Activated T-cell treated with anti-CD3 and anti-CD28 coated beads, Interleukin-2, amount 50 U/mL, for 4 hours (primary cell): ENCODE measurements around the gene CLASP1. TPM values are rescaled to one million over a fixed set of nuclear protein-coding genes. Genes with fewer than 3 reads are reported as not detected.
"Not testable (repeated sequence)": the region's sequence is repeated elsewhere in the genome, so short reads cannot be mapped to it uniquely, and the experiment has no call there.

Experiments used
- ATAC-seq, 2 donors: fragments of 200-7000 bp; cut with Tn5 transposase; one replicate each; pipeline ENCODE4 v1.10.0; 2021
- DNase-seq: peaks from one replicate; pipeline ENCODE4 v3.0.0-alpha.2; 2020
- H3K27me3 Mint-ChIP-seq: one replicate; pipeline ENCODE4 v1.8.0; 2021; ENCODE audit warnings: low read depth, mixed read lengths
- H3K36me3 Mint-ChIP-seq: one replicate; pipeline ENCODE4 v1.8.0; 2022; ENCODE audit warnings: mixed read lengths; ENCODE audit not compliant: insufficient read depth
- H3K4me1 Mint-ChIP-seq: one replicate; pipeline ENCODE4 v1.8.0; 2021; ENCODE audit warnings: low read depth, mixed read lengths
- H3K4me3 Mint-ChIP-seq: one replicate; pipeline ENCODE4 v1.8.0; 2021; ENCODE audit warnings: mild to moderate bottlenecking, moderate library complexity, mixed read lengths
- H3K9me3 Mint-ChIP-seq: one replicate; pipeline ENCODE4 v1.8.0; 2021; ENCODE audit warnings: mixed read lengths
- total RNA-seq, 3 donors: library from RNA; stranded (reverse); gene quantifications; one replicate each; pipeline ENCODE4 v1.2.1, GENCODE V29; 2021

Gene CLASP1
- total RNA-seq, 3 donors from 2014 or later: 48.3 to 68.2 (median 63.2) TPM

- Mint-ChIP-seq H3K4me1 (no peaks in the 10 kb centered on the region), H3K9me3 (no peaks in the 10 kb centered on the region), H3K36me3 (peaks cover 48% of the 10 kb centered on the region), H3K4me3 (no peak overlapping the region), H3K27me3 (no peaks in the 10 kb centered on the region)
- ATAC-seq: no peak
- no peak for DNase-seq
These were observed 306.1 kb downstream of the CLASP1 start for GRCh38 chr2:121343191-121343590.

DNA sequence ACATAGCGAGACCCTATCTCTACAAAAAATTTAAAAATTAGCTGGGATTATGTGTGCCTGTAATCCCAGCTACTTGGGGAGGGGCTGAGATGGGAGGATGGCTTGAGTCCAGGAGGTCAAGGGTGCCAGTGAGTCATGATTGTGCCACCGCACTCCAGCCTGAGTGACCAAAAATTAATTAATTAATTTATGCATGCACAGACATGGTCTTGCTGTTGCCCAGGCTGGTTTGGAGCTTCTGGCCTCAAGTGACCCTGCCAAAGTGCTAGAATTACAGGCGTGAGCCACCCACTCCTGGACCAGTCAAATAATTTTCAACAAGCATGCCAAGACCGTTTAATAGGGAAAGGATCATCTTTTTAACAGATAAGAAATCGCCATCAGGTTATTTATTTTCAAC is 306.5 kb downstream of the CLASP1 start:
- Mint-ChIP-seq H3K36me3 (peaks cover 46% of the 10 kb centered on the region), H3K4me3 (no peak overlapping the region)
- DNase-seq: no peak

GRCh38 chr2:121340926-121341325 is 308.3 kb downstream of the CLASP1 start:
- DNase-seq (no peak), ATAC-seq (no peak)
- Mint-ChIP-seq H3K36me3 (peaks cover 31% of the 10 kb centered on the region), H3K4me3 (no peak overlapping the region), H3K27me3 (no peaks in the 10 kb centered on the region), H3K9me3 (no peaks in the 10 kb centered on the region), H3K4me1 (no peaks in the 10 kb centered on the region)

More for the DNA sequence above, 306.5 kb downstream of the CLASP1 start:
- ATAC-seq: no peak
- Mint-ChIP-seq H3K27me3 (no peaks in the 10 kb centered on the region), H3K9me3 (no peaks in the 10 kb centered on the region), H3K4me1 (no peaks in the 10 kb centered on the region)

GRCh38 chr2:121338281-121338680 is 311.0 kb downstream of the CLASP1 start:
- Mint-ChIP-seq H3K9me3 (no peaks in the 10 kb centered on the region), H3K4me1 (no peaks in the 10 kb centered on the region), H3K4me3 (no peak overlapping the region), H3K36me3 (peaks cover 22% of the 10 kb centered on the region), H3K27me3 (no peaks in the 10 kb centered on the region)
- DNase-seq (no peak), ATAC-seq (no peak)

- H3K4me3 Mint-ChIP-seq: no peak overlapping the region
- ATAC-seq (no peak), DNase-seq (no peak)
- no peaks in the 10 kb centered on the region for H3K4me1 Mint-ChIP-seq
- H3K36me3 Mint-ChIP-seq: peaks cover 18% of the 10 kb centered on the region
- H3K9me3 Mint-ChIP-seq: no peaks in the 10 kb centered on the region
- no peaks in the 10 kb centered on the region for H3K27me3 Mint-ChIP-seq
These were observed 312.6 kb downstream of the CLASP1 start for GRCh38 chr2:121336528-121337294.

DNA sequence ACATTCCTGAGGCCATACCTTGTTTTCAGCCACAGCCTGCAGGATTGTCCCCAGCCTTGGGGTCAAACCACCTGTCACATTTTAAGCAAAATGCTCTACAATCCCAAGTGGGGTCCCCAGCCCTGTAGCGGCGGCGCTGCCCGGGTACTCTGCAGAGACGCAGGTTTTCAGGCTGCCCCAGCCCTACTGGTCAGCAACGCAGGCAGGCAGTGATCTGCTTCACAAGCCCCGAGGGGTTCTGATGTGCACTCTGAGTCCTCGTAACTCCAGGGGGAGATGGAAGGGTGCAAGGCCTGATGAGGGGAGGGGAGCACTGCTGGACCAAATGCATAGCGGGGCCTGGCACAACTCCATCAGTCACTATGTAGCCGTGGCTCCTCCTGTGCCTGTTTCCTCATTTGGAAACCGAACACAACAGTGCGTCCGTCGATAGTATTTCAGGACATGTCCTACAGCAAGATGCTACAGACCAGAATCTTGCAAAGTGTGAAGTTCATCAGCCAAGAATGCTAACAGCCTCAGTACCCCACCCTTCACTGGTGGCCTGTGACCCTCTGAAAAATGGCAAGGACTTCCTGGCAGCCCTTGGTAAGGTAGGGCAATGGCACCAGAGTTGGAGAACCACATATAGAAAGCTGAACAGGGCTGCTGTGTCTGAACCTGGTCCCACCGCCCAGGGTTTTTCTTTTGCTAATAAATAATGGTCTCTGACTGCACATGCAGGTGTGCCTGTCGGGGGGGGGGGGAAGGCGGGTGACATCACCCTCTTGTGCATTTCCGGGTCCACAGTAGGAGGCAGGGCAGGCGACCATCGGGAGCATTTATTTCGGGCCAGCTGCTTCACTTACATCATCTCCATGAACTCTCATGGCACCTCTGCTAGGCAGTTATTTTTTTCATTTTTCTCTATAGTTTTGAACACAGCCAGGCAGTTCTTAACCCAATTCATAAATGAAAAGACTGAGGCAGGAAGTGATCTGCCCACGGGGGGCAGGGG is 313.7 kb downstream of the CLASP1 start:
- Mint-ChIP-seq H3K27me3 (no peaks in the 10 kb centered on the region), H3K4me1 (no peaks in the 10 kb centered on the region), H3K4me3 (no peak overlapping the region), H3K9me3 (no peaks in the 10 kb centered on the region), H3K36me3 (peaks cover 11% of the 10 kb centered on the region)
- ATAC-seq (no peak), DNase-seq (no peak)

- H3K4me1 Mint-ChIP-seq: no peaks in the 10 kb centered on the region
- no peak for DNase-seq
- peaks cover 4% of the 10 kb centered on the region for H3K36me3 Mint-ChIP-seq
- ATAC-seq: no peak
- peaks cover 4% of the 10 kb centered on the region for H3K27me3 Mint-ChIP-seq
- no peaks in the 10 kb centered on the region for H3K9me3 Mint-ChIP-seq
- no peak overlapping the region for H3K4me3 Mint-ChIP-seq
These were observed 314.5 kb downstream of the CLASP1 start for GRCh38 chr2:121334581-121335293.

DNA sequence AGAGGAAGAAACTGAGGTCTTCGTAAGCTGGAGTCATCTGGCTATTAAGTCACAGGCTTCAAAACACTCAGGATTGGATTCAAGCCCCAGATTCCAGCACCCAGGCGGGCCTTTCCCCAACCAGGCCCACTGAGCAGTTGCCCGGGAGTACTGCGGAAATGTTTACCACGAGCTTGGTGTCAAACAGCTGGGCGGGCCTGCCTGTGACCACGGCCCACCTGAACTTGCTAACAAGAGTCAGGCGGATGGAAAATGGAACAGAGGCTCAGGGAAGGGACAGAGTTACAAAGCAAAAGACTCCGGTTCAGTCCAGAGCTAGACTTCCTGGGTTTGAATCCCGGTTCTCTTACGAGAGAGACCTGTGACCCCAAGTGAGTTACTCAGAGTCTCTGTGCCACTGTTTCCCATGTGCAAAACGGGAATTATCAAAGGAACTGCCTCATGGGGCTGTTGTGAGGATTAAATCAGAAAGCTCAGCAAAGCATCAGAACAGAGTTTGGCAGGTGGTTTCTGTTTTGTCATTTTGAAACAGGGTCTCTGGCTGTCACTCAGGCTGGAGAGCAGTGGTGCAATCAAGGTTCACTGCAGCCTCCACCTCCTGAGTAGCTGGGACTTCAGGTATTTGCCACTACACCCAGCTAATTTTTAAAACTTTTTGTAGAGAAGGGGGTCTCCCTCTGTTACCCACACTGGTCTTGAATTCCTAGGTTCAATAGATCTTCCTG is 315.3 kb downstream of the CLASP1 start:
- DNase-seq: no peak
- Mint-ChIP-seq H3K9me3 (no peaks in the 10 kb centered on the region), H3K4me3 (no peak overlapping the region), H3K36me3 (peaks cover 4% of the 10 kb centered on the region), H3K27me3 (peaks cover 4% of the 10 kb centered on the region), H3K4me1 (no peaks in the 10 kb centered on the region)
- ATAC-seq: no peak

GRCh38 chr2:121333231-121333630 is 316.0 kb downstream of the CLASP1 start:
- no peak for DNase-seq
- Mint-ChIP-seq H3K36me3 (no peaks in the 10 kb centered on the region), H3K4me3 (no peak overlapping the region), H3K4me1 (no peaks in the 10 kb centered on the region), H3K27me3 (peaks cover 4% of the 10 kb centered on the region), H3K9me3 (no peaks in the 10 kb centered on the region)
- no peak for ATAC-seq

GRCh38 chr2:121331324-121331723 is 317.9 kb downstream of the CLASP1 start:
- H3K36me3 Mint-ChIP-seq, H3K4me1 Mint-ChIP-seq, H3K9me3 Mint-ChIP-seq, DNase-seq, ATAC-seq, H3K4me3 Mint-ChIP-seq, H3K27me3 Mint-ChIP-seq: not testable (repeated sequence)

GRCh38 chr2:121330921-121331320 is 318.3 kb downstream of the CLASP1 start:
- no peak overlapping the region for H3K4me3 Mint-ChIP-seq
- no peaks in the 10 kb centered on the region for H3K9me3 Mint-ChIP-seq
- ATAC-seq: no peak
- peaks cover 4% of the 10 kb centered on the region for H3K27me3 Mint-ChIP-seq
- no peak for DNase-seq
- H3K36me3 Mint-ChIP-seq: no peaks in the 10 kb centered on the region
- no peaks in the 10 kb centered on the region for H3K4me1 Mint-ChIP-seq

DNA sequence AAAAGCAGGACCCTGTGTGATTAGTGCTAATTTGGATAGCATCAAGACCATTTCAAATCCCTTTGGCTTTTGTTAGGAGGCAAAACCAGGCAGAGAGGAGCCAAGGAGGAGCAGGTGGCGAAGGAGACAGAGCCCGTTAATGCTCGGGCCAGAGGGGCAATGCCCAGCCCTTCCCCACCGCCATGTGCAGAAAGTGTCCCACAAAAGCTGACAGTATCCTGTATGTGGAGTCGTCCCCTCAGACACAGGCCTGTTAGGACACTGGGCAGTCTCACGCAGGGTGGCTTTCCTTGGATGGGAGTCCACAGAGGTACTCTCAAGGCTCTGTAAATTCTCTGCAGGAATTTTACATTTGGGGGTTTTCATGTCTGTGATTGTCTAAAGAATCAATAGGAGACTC is 319.5 kb downstream of the CLASP1 start:
- no peak overlapping the region for H3K4me3 Mint-ChIP-seq
- no peaks in the 10 kb centered on the region for H3K4me1 Mint-ChIP-seq
- no peaks in the 10 kb centered on the region for H3K36me3 Mint-ChIP-seq

GRCh38 chr2:121326628-121327027 is 322.6 kb downstream of the CLASP1 start:
- Mint-ChIP-seq H3K36me3 (no peaks in the 10 kb centered on the region), H3K4me1 (no peaks in the 10 kb centered on the region), H3K27me3 (peaks cover 8% of the 10 kb centered on the region), H3K4me3 (no peak overlapping the region), H3K9me3 (no peaks in the 10 kb centered on the region)
- ATAC-seq: no peak
- DNase-seq: no peak

More for the DNA sequence above, 319.5 kb downstream of the CLASP1 start:
- H3K9me3 Mint-ChIP-seq: no peaks in the 10 kb centered on the region
- no peak for DNase-seq
- H3K27me3 Mint-ChIP-seq: peaks cover 8% of the 10 kb centered on the region
- no peak for ATAC-seq

GRCh38 chr2:121324601-121325000 is 324.7 kb downstream of the CLASP1 start:
- H3K4me1 Mint-ChIP-seq: no peaks in the 10 kb centered on the region
- no peak overlapping the region for H3K4me3 Mint-ChIP-seq
- H3K36me3 Mint-ChIP-seq: no peaks in the 10 kb centered on the region
- DNase-seq: no peak
- H3K27me3 Mint-ChIP-seq: peaks cover 3% of the 10 kb centered on the region
- no peaks in the 10 kb centered on the region for H3K9me3 Mint-ChIP-seq
- no peak for ATAC-seq
